SHP77 treated with DMSO at 0.1 percent for 48 hours (cell line): Measurements from ENCODE around the gene FAM13A.

ENCODE experiments used
- DNase-seq: peaks from one replicate; lab custom pipeline; 2025; lab: John Stamatoyannopoulos, UW

Gene FAM13A

DNA sequence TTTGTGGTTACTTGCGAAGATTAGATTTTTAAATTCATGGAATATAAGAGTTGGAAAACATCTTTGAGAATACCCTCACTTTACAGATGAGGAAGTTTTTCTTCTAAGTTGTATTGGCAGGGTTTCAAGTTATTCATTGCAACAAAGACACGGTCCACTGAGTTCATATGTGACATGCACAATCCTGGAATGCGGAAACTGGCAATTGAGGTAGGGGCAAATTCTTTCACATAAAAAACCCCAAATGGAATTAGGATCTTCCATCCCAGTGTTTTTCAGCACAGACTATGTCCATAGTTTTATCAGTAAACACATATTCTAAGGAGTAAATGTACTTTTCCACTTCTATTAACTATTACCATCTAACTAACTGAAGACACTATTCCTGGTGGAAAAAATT is 277.6 kb downstream of the FAM13A start:
- DNase-seq, result no peak

DNA sequence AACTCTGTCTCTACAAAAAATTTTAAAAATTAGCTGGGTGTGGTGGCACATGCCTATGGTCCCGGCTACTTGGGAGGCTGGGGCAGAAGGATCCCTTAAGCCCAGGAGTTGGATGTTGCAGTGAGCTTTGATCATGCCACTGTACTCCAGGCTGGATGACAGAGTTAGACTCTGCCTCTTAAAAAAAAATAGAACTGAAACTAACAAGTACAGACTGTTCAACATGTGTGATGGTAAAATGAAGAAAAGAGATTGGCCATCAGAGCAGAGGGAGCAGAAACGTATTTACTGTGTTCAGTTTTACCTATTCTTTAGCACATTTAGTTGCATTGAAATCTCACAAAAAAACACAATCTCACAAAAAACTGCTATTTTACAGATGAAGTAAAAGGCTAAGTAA is 281.5 kb downstream of the FAM13A start:
- DNase-seq, result no peak

DNA sequence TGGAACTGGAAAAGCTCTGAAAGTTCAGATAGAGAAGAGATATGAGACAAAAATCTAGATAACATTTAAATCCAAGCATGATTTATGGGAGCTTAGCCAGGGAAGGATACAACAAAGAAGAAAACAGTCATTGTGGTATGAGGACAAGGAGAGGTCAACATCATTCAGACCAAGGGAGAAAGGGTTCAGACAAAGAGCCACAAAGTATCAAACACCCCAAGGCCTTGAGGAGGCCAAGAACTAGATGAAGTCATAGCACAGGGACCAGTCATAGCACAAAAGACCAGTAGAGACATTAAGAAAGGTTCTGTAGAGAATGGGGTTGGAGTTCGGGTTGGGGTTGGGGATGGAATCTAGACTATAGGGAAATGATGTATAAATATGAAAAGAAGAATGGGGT is 282.0 kb downstream of the FAM13A start:
- DNase-seq, result no peak

DNA sequence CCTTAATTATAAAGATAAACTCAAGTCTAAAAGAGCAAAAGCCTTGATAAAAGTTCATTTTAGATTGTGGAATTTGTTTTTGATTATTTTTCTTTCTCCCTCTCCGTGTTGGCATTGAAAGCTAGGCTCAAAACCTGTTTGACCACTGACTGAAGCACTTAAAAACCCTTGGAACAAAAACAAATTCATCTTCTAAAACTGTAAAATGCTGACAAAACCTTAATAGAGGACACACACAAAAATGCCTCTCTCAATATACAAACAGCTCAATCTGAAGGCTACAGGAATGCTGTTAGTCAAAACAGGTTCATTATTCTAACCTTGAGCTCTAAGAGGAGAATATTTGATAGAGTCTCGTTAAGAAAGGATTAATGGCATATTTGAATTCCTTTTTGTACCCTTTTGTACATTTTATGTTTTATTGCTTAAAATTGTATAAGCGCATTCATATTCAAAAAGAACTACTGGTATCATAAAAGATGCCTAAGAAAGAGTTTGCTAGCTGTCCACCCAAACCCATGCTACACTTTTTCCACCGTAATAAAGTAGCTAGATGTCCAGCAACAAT is 285.0 kb downstream of the FAM13A start:
- no peak for DNase-seq

DNA sequence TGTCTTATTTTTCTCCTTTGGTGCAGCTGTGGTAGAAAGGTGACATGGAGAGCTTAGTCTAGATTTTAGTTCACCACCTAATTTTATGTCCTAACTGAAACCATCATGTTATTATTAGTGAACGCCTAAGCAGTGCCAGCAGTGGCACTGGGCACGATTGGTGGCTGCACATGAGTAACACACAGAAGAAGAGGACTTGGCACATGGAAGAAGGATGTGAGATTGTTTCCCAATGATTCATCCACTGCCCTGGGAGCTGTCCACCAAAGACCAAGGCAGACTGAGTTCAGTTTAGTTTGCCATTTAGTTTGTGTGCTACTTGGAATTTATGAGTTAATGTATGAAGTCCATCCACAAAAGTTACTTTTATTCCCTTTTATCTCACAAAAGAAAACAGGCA is 291.3 kb downstream of the FAM13A start:
- no peak for DNase-seq

DNA sequence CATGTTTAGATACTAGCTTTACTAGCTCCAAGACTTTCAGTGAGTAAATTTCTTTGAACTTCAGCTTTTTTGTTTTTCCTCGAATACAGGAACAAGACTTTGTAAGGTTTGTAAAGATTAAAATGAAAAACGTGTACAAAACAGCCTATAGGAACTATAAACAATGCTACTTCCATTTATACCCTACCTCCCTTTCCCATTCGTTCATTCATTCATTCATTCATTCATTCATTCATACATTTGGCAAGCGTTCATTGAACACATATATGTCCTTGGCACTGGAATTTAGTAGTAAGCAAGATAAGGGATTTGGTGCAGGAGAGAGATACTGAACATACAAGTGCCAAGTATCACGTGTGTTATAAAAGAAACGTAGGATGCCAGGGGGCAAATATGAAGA is 293.9 kb downstream of the FAM13A start:
- DNase-seq, result no peak

DNA sequence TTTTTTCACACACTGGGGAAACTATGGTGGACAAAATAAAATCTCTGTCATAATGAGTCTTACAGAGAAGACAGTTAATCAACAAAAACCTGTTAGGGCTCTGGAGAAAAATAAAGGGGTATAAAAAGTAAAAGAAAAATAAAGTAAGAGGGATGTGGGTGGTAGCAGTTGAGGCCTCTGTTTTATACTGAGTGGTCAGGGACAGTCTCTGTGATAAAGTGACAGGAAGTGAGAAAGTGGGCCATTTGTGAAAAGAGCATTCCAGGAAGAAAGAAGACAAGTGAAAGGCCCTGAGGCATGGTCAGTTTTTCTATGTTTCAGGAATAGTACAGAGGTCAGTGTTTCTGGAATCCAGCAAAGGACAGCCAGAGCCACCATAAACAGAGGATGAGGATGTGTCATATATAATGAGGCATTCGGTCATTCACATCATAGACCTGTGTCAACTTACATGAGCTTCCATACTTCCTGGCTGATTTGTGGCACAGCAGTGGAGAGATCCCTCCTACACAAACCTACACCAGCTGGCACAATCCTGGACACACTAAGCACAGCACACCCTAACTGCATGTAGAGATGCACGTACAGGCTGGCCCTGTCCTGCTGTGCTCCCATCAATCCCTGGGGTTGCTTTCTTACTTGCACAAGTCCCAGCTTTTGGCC is 295.0 kb downstream of the FAM13A start:
- no peak for DNase-seq

DNA sequence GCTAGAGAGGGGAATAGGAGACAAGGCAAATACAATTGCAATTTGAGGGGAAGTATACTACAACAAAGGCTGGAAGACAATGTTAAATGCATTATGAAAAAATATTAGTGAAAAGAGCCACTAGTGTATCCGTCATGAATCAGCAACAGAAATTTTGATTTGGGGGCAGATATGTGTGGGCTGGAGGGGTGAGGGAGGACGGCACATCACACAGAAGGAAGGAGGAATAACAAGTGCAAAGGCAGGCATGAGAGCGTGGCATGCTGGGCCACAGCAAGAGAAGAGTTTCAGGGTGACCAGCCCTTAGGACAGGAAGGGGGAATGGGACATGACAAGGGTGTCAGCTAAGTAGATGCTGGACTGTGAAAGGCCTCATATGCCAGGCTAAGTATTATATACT is 295.6 kb downstream of the FAM13A start:
- DNase-seq, result no peak

DNA sequence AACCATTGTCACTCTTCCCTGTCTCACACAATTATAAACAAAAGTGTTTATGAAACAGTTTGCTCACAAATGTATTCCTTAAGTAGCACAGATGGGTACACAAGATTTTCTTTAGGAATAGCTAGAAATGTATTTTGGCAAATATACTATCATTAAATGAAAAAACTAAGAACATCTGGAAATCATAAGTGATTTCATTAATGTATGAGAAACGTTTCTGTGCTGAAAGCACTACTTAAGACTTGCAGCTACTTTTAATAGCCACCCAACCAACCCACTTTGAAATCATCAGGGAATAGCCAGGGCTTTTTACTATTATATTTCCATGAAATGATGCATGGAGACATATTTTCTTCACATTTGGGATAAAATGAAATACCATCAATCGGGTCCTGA is 297.1 kb downstream of the FAM13A start:
- no peak for DNase-seq

DNA sequence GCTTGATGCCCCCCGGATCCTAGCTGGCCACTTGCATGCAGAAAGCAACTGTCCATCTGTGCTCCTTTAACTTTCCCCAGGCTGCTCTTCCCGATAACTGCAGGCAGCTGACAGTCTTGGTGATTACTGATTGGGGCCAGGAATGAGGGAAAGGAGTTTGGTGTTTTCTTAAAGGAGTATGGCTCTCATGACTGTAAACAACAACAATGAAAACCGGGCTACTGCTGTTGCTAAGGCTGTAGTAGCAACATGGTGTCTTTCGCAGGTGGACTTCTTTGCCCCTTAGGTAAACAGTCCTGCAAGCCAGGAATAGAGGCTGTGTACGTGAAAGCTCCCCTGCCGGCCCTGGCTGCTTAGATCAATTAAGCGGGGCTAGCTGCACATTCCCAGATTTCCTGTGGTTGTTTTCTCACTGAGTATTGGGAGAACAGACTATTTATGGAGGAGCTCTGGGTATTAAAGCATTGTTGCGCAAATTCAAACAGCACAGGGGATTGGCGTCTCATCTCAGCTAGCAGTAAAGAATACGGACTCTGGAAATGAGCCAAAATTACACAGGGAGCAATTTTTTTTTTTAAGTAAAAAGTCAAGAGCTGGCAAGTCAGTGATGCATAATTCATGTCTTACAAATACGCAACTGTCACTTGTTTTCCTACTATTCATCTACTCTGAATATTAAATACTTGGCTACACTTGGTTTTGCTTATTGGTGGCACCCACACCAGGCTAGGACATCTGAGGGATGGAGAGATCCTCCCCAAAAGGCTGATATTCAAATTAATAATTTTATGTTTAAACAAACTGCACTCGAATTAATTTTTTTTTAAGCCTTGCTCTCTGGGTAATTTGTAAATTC is 297.7 kb downstream of the FAM13A start:
- no peak for DNase-seq

DNA sequence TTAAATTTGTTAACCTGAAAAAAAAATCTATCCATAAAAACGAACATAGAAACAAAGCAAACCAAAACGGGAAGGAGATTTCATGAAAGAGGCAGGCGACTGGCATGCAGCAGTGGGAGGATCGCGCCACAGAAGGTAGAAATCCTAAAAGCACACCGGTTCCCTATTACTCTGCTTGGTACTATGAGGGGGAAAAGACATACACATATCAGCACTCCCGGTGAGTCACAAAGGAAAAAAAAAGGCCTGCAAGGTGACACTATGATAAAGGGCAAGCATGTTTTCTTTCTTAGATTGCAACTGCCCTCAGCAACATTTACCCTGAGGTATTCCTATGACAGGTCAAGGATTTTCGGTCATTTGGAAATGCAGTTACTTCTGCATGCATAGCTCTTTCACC is 298.7 kb downstream of the FAM13A start:
- no peak for DNase-seq

DNA sequence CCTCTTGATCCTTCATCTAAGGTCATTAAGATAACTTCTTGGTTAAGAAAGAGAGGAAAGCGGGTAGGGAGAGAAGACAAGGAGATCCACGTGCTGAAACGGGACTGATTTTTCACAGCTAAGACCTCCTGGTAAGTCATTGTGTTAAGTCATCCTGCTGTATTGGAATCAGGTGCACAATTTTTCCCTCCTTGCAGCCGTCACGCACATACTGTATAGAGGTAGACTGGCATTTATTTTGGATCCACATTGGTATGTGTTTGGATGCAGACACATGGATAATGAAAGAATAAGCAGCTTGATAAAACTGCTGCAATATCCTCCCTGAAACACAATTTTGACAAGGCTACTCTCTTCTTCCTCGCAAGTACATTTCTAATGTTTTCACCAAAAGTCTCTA is 299.2 kb downstream of the FAM13A start:
- no peak for DNase-seq

DNA sequence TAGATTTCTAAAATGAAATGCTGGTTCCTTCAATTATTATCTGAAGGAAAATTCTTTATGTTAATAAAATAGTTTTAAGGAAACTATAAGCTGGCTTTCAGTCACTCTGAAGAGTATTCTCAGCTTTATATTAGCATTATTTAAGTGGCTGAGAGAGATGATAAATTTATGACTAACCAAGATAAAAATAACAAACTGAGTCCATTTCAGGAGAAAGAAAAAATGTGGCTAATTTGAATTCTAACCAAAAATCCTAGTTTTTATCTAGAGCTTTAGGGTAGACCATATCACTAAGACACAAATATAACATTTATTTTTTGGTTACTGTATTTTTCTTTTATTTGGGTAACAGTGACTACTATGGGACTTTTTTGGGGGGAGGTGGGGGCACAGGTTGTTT is 299.9 kb downstream of the FAM13A start:
- no peak for DNase-seq

DNA sequence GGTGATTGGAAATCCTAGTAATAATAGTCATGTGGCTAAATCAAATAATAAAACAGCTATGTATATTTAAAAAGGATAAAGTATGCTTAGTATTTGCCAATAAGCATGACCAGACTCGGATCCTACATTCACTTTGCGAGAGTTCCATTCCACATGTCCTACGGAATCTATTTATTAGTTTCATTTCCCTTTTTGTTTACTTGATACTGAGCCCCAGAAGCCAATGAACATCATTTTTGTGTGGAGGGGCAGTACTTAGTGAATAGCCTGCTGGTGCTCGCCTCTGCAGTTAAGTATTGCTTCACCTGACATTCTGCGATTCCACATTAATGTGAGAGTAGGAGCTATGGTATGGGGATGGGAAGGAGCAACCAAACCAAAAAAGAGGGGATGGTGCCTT is 300.8 kb downstream of the FAM13A start:
- no peak for DNase-seq

DNA sequence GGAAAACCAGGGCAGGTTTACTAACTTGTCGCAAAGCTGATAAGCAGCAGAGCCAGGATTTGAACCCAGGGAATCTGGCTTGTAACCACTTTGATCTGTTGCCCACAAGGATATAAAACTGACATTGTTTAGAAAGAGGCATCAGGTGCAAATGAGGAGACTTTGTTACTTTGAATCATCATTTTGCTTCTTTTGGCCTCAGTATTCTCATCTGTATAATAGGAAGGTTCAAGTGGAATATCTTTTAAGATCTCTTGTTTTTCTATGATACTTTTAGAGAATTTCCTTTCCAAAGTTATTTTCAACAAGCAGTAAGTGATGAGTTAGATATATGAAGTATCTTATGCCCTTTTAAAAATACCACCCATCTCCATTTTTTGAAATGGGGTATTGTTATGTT is 301.5 kb downstream of the FAM13A start:
- DNase-seq, result no peak

DNA sequence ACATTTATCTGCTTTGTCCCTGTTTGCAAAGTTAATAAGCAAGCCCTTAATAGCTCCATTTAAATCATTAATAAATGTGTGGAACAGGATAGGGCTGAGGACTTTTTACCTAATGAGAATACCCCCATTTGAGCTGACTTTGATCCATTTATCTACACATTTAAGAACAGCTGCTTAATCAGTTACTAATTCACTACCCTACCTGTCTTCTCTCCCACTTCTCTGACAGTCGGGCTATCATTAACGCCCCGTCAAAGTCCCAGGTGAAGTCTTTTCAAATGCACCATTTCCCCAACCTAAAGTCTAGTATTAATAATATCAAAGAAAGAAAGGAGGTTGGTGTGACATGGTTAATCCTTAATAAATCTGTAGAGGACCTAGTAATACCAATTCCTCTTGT is 302.2 kb downstream of the FAM13A start:
- DNase-seq, result no peak

DNA sequence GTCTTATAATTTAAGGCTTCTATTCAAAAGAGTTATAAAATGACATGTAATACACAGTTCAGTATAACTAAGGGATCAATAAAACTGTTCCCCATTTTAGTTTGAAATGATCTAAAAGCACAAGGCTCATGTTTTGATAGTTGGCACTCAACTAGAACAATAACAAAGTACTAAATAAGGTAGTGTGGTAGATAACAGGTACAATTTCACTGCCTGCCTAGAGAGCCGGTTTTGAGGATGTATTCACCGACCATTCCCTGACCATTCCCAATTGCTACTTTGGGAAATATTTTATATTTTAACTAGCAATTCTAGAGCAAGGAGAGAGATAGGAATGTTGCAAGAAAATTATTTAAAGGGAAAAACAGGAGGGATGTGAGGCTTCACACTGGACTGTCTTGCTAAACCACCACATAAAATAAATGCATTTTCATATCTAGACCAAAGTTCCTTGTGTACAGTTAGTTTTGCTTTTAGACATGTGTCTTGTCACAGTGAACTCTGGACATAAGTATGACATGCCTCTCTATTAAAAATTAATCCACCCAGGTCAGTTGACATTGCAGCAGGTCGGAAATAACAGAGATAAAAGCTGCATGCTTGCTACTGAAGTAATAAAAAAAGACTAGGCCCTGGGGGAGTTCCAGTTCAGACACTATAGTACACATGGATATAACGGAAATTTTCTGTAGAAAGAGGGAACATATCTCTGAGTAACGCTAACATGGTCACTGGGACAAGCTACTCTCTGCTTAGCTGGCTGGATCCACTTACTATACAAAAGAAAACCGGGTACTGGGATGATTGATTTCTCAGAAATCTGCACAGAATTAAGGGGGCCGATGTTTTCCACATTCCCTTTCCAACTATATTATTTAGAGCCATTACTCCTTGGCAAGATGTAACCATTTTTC is 303.1 kb downstream of the FAM13A start:
- no peak for DNase-seq

DNA sequence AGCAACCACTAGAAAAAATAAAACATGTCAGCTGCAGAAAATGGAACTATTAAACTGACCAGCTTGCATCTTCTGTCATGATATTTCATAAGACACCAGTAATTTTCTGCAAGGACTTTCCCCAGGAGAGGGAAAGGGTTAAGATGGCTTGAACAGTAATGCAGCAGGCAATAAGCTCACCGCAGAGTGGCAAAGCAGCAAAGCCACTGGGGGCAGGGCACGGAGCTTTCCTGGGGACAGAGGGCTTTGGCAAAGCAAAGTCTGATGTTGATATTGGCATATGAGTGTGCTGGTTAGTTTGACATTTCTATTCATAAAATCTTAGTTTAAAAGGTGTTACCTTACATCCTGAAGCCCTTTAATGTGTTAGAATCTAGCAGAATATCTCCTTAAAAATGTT is 304.2 kb downstream of the FAM13A start:
- DNase-seq, result no peak

DNA sequence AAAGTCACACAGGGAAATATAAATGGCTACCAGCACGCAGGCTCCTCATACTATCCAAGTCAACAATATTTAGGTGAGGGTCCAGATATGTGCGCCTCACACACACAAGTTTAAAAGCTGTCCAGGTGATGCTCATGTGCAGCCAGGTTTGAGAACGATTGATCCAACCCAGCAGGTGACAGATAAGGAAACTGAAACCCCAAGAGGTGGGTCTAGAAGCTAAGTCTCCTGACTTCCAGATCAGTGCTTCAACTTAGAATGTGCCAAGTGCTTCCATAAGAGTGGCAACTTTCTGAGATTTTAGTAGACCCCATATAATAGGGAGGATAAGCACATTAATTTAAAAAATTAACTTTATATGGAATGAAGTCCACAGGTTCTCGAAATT is 304.9 kb downstream of the FAM13A start:
- no peak for DNase-seq

DNA sequence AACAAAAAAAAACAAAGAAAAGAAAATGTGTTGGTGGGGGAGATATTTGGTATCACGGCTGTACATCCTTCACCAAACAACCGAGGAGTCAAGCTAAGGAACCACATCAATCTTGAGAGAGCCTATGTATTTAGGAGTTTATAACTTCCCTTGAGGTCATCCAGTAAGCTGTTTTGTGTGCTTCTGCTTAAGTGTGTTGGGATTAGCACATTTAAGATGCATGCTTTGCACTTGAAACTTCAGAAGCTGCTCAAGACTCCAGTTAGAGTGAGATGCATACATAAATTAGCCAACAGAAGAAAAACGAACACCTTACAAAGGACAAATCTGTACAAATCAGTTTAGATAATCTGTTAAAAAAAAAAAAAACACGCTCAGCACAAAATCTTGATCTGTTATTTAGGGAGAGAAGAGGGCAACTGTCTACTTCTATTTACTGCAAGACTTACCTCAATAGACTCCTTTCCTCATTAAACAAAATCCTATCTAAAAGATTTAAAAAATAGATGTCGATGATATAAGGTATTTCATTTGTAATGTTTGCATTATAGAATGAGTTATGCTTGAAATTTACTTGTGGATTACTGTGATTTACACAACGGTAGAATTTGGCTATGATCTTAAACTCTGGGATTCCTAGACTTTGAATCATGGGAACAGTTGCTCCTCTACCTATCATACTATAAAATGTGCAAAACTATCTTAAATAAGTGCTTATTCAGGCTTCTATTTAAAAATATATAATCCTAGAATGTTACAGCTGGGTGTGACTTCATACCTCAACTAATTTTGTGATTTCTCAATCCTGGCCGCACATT is 305.5 kb downstream of the FAM13A start:
- DNase-seq, result no peak

DNA sequence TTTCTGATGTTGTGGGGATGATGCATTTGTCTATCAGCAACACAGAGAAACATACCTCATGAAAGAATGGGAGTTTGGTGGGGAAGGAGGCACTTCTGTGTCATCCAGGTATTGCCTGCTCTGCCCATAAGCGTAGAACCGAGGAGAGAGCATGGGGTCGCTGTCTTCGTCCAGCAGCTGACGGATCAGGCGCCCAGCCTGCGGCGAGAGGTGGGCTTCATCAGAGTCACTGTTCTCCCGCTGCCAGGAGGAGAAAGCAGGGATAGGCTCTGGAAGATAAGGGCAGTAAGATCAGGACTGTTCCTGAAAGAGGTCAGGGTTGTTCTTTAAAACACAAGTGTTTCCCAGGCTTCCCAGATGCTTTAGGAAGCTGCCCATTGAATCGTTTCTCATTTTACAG is 306.6 kb downstream of the FAM13A start:
- DNase-seq, result no peak

DNA sequence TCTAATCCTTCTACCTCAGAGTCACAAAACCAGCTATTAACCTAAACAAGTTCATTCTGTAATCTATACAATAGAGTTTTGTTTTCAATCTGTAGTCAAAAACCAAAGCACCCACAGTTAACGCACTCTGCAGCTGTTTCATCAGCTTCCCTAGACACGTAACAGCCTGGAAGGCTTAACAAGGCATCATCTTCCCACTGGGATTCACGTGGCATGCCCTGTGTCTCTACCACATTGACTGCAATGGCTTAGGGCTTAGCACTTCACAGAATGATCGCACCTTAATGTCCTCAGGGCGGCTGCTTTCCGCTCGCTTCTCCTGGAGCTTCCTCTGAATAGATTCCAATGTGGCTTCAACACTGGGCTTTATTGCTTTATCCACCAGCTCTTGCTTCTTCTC is 309.6 kb downstream of the FAM13A start:
- DNase-seq, result no peak
